Measurements from ENCODE around the gene LRMDA. TPM values are rescaled to one million over a fixed set of nuclear protein-coding genes. Genes with fewer than 3 reads are reported as not detected.

Gene LRMDA
- total and polyA plus RNA-seq, 12 donors: 30.7 to 132 (median 78.1) TPM

- H3K36me3 ChIP-seq (replicated peaks in 1 of 2): no peaks in the 10 kb centered on the region
- TF ChIP-seq POLR2A (IDR thresholded peaks at IDR 0.05) (no peak), CTCF (IDR thresholded peaks at IDR 0.05) (no peak)
- intact Hi-C loops (cut with DNase I): no loop called here
- H3K4me3 ChIP-seq: no peak overlapping the region
- no peaks in the 10 kb centered on the region for H3K27me3 ChIP-seq
- no peaks in the 10 kb centered on the region for H3K9me3 ChIP-seq (replicated peaks in 1 of 3)
- H3K27ac ChIP-seq: no peak overlapping the region
- no peaks in the 10 kb centered on the region for H3K4me1 ChIP-seq (replicated peaks in 1 of 2)
- 86 to 92% (median 87%) methylated on average over 11 of the region's 11 CpGs for WGBS, 4 donors
- DNase-seq: no peak
These were observed 456.7 kb downstream of the LRMDA start for GRCh38 chr10:75887992-75888680.

- intact Hi-C loops (cut with DNase I): no loop called here
- no peaks in the 10 kb centered on the region for H3K9me3 ChIP-seq (replicated peaks in 1 of 3)
- H3K27me3 ChIP-seq: no peaks in the 10 kb centered on the region
- TF ChIP-seq POLR2A (IDR thresholded peaks at IDR 0.05) (no peak), CTCF (IDR thresholded peaks at IDR 0.05) (no peak)
- WGBS, 4 donors: 90 to 98% (median 95%) methylated on average over 2 of the region's 2 CpGs
- DNase-seq: no peak
- H3K4me1 ChIP-seq (replicated peaks in 1 of 2): no peaks in the 10 kb centered on the region
- no peak overlapping the region for H3K4me3 ChIP-seq
- no peak overlapping the region for H3K27ac ChIP-seq
- no peaks in the 10 kb centered on the region for H3K36me3 ChIP-seq (replicated peaks in 1 of 2)
These were observed 457.6 kb downstream of the LRMDA start for GRCh38 chr10:75889051-75889450.

GRCh38 chr10:75894761-75895160, 463.3 kb downstream of the LRMDA start:
- no peaks in the 10 kb centered on the region for H3K4me1 ChIP-seq (replicated peaks in 1 of 2)
- 94 to 98% (median 95%) methylated on average over 1 of the region's 1 CpG for WGBS, 4 donors
- H3K27ac ChIP-seq: no peak overlapping the region
- TF ChIP-seq CTCF (IDR thresholded peaks at IDR 0.05): no peak
- TF ChIP-seq POLR2A (IDR thresholded peaks at IDR 0.05): no peak
- H3K36me3 ChIP-seq (replicated peaks in 1 of 2): no peaks in the 10 kb centered on the region
- no peaks in the 10 kb centered on the region for H3K9me3 ChIP-seq (replicated peaks in 1 of 3)
- intact Hi-C loops (cut with DNase I): no loop called here
- no peaks in the 10 kb centered on the region for H3K27me3 ChIP-seq
- no peak overlapping the region for H3K4me3 ChIP-seq
- DNase-seq: no peak

GRCh38 chr10:75895259-75895658, 463.8 kb downstream of the LRMDA start:
- no peak for TF ChIP-seq POLR2A (IDR thresholded peaks at IDR 0.05)
- TF ChIP-seq CTCF (IDR thresholded peaks at IDR 0.05): no peak

More at GRCh38 chr10:75895259-75895658, 463.8 kb downstream of the LRMDA start:
- Histone ChIP-seq H3K4me1 (replicated peaks in 1 of 2) (no peaks in the 10 kb centered on the region), H3K4me3 (no peak overlapping the region), H3K27me3 (no peaks in the 10 kb centered on the region), H3K27ac (no peak overlapping the region), H3K9me3 (replicated peaks in 1 of 3) (no peaks in the 10 kb centered on the region), H3K36me3 (replicated peaks in 1 of 2) (no peaks in the 10 kb centered on the region)
- no peak for DNase-seq
- intact Hi-C loops (cut with DNase I): no loop called here

Measured in adrenal gland (tissue), 12 donors.